ENCODE data around the gene TUT1.
A peak's percentile ranks its signal among the peaks of the same experiment; 100 is the strongest.
"Not testable (repeated sequence)": the region's sequence is repeated elsewhere in the genome, so short reads cannot be mapped to it uniquely, and the experiment has no call there.

TUT1 gene

GRCh38 chr11:62591448-62592145, at the start of gene TUT1:
Gene TUT1, minus strand, starts transcription at chr11:62591523. Its CDS starts 38 bp downstream, at chr11:62591485.
- peak within 1 kb of the TSS; percentile 78 for H3K27ac ChIP-seq
- no peak for TF ChIP-seq CTCF (conservative IDR thresholded peaks at IDR 0.05)
- TF ChIP-seq ZFX (IDR thresholded peaks at IDR 0.05), result no peak

- no peak for TF ChIP-seq CTCF (conservative IDR thresholded peaks at IDR 0.05)
- no peak for TF ChIP-seq ZFX (IDR thresholded peaks at IDR 0.05)
Observed at GRCh38 chr11:62632492-62632891, 41.2 kb upstream of the TUT1 start.

GRCh38 chr11:62627713-62628112, 36.4 kb upstream of the TUT1 start:
- TF ChIP-seq ZFX (IDR thresholded peaks at IDR 0.05) (no peak), CTCF (conservative IDR thresholded peaks at IDR 0.05) (no peak)
- H3K27ac ChIP-seq, result no peak overlapping the region

More at GRCh38 chr11:62632492-62632891, 41.2 kb upstream of the TUT1 start:
- H3K27ac ChIP-seq, result no peak overlapping the region

- TF ChIP-seq CTCF (conservative IDR thresholded peaks at IDR 0.05) (no peak), ZFX (IDR thresholded peaks at IDR 0.05) (no peak)
- H3K27ac ChIP-seq, result peak overlapping the region; percentile 96
Observed at GRCh38 chr11:62622476-62623089, 31.3 kb upstream of the TUT1 start.

GRCh38 chr11:62621567-62622470, 30.5 kb upstream of the TUT1 start, which contains the start of gene B3GAT3:
Gene B3GAT3, minus strand, starts transcription at chr11:62621986. Its CDS starts 39 bp downstream, at chr11:62621947.
- peak within 1 kb of the TSS; percentile 96 for H3K27ac ChIP-seq
- peak; percentile 82 for TF ChIP-seq ZFX (IDR thresholded peaks at IDR 0.05)
- TF ChIP-seq CTCF (conservative IDR thresholded peaks at IDR 0.05), result no peak

- TF ChIP-seq ZFX (IDR thresholded peaks at IDR 0.05) (no peak), CTCF (conservative IDR thresholded peaks at IDR 0.05) (no peak)
- peak overlapping the region; percentile 96 for H3K27ac ChIP-seq
Observed at GRCh38 chr11:62621027-62621566, 29.8 kb upstream of the TUT1 start.

GRCh38 chr11:62616957-62617356, 25.6 kb upstream of the TUT1 start:
- H3K27ac ChIP-seq, result not testable (repeated sequence)
